Kasumi-1 (cell line): ENCODE results near the gene KCNMB3.

Source experiments
- DNase-seq, 2 experiments: peaks; one replicate each; lab custom pipeline; 2025; lab: John Stamatoyannopoulos, UW

The KCNMB3 gene

DNA sequence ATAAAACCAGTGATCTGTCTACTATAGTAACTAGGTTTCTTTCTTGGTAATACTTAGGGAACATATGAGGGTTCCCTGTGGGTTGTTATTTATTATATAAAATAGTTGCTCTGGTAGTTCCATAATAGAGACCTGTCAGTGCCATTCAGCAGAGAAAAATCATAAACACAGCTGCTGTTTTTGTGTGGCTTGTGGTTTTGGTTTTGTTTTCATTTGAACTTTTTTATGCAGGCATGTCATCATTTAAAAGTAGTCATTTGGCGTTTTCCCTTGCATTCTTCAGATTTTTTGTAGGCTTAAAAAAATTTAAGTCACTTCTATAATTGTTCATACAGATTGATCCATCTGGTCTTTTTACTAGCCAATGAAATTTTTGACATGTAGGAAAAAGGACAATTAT is 54.8 kb downstream of the KCNMB3 start:
- no peak for DNase-seq

DNA sequence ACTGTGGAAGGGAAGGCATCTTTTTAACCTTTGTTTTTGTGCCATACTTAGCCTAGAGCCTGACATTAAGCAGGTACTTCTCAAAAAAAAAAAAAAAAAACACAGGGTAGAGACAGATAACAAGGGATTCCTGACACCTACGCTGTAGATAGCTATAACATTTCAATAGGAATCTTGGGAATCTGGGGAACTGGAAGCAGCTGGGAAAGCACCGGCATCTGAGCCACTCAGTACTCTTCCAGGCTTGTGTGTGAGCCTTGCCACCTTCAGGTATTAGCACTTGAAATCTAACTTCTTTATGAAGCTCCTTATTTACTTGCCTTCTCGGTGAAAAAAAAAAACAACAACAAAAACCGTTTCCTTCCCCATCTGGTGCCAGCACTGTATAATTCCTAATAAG is 56.0 kb downstream of the KCNMB3 start:
- DNase-seq = no peak
